ENCODE data around the gene MAB21L3. TPM values are rescaled to one million over a fixed set of nuclear protein-coding genes. Genes with fewer than 3 reads are reported as not detected.

MAB21L3 gene
- total and polyA plus RNA-seq, 2 of the 13 experiments (the other 11 are each of a cell fraction or from before 2014, with no cell fraction given): 0.55 to 4.1 TPM

DNA sequence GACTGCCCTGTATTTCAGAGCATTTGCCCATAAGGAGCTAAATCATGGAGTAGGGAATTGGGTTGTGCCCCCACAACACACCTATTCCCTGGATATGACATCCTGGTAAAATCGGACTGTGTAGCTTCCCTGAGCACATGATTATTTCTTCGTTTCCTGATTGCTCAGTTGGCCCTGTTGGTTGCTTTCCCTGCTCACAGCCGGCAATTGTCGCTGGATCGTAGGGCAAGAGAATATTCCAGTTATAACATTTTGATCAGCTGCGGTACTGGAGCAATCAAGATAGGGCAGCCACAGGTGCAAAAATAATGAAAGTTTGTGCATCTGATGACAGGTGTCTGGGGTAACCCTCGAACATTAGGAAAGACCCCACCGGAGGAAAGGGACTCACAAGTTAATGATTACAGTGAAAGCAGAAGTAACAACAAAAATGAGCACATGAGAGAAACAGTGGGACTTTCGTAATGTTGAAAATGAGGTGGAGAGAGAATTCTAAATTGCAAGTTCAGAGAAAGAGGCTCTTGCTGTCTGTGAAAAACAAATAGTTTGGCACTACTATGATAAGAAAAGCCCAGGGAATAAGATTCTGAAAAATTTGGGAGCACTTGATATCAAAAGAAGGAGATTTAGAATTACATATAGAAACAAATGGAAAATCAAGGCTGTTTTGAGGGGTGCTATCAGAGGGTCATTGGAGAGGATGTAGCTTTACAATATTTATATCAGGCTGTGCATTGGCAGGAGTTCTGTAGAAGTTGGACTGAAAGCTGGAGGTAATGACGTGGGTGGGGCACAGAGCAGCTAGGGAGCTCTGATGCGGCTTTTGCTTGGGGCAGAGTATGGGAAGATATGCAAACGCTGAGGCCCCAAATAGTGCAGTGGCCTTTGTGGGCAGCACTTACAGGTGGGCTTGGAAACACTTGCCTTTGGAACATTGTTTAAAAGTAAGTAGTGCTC lies at the start of gene MAB21L3 (continued):
- TF ChIP-seq TFAP4 (IDR thresholded peaks at IDR 0.05; ENCODE audit: borderline replicate concordance, low read depth): 0 out of 2 replicates have a peak, but pooled peaks have one; percentile 17
- no peak for TF ChIP-seq IRF1 (CRISPR knock-in tag; IDR thresholded peaks at IDR 0.05; ENCODE audit: low read depth)
- TF ChIP-seq ZNF552 (CRISPR knock-in tag; IDR thresholded peaks at IDR 0.05; ENCODE audit: borderline replicate concordance): no peak
- TF ChIP-seq POGK (CRISPR knock-in tag; conservative IDR thresholded peaks at IDR 0.05): no peak
- no peak for TF ChIP-seq ZNF460 (CRISPR knock-in tag; IDR thresholded peaks at IDR 0.05; ENCODE audit: borderline replicate concordance)
- no peak for TF ChIP-seq SIN3B (IDR thresholded peaks at IDR 0.05; ENCODE audit: low read length)
- TF ChIP-seq, protein P1, sequence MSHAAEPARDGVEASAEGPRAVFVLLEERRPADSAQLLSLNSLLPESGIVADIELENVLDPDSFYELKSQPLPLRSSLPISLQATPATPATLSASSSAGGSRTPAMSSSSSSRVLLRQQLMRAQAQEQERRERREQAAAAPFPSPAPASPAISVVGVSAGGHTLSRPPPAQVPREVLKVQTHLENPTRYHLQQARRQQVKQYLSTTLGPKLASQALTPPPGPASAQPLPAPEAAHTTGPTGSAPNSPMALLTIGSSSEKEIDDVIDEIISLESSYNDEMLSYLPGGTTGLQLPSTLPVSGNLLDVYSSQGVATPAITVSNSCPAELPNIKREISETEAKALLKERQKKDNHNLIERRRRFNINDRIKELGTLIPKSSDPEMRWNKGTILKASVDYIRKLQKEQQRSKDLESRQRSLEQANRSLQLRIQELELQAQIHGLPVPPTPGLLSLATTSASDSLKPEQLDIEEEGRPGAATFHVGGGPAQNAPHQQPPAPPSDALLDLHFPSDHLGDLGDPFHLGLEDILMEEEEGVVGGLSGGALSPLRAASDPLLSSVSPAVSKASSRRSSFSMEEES (CRISPR knock-in tag; IDR thresholded peaks at IDR 0.05): 0 out of 2 replicates have a peak, but pooled peaks have one; percentile 38
- TF ChIP-seq SSRP1 (CRISPR knock-in tag; IDR thresholded peaks at IDR 0.05): no peak
- TF ChIP-seq, protein P2, sequence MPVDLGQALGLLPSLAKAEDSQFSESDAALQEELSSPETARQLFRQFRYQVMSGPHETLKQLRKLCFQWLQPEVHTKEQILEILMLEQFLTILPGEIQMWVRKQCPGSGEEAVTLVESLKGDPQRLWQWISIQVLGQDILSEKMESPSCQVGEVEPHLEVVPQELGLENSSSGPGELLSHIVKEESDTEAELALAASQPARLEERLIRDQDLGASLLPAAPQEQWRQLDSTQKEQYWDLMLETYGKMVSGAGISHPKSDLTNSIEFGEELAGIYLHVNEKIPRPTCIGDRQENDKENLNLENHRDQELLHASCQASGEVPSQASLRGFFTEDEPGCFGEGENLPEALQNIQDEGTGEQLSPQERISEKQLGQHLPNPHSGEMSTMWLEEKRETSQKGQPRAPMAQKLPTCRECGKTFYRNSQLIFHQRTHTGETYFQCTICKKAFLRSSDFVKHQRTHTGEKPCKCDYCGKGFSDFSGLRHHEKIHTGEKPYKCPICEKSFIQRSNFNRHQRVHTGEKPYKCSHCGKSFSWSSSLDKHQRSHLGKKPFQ (CRISPR knock-in tag; IDR thresholded peaks at IDR 0.05; ENCODE audit: insufficient replicate concordance): no peak
- TF ChIP-seq SOX5 (CRISPR knock-in tag; IDR thresholded peaks at IDR 0.05; ENCODE audit: borderline replicate concordance): peak; percentile 37; the same call in 1 of the 2 replicates
- 0 out of 2 replicates have a peak, but pooled peaks have one; percentile 42 for TF ChIP-seq ZNF878 (CRISPR knock-in tag; IDR thresholded peaks at IDR 0.05)
- TF ChIP-seq ZNF124 (CRISPR knock-in tag; IDR thresholded peaks at IDR 0.05): no peak
- no peak for TF ChIP-seq ZIK1 (CRISPR knock-in tag; IDR thresholded peaks at IDR 0.05; ENCODE audit: borderline replicate concordance, low read depth)
- no peak for TF ChIP-seq RFXAP (CRISPR knock-in tag; IDR thresholded peaks at IDR 0.05; ENCODE audit: borderline replicate concordance)
- TF ChIP-seq ZNF691 (CRISPR knock-in tag; IDR thresholded peaks at IDR 0.05; ENCODE audit: borderline replicate concordance, low read depth): no peak
- no peak for TF ChIP-seq REXO4 (CRISPR knock-in tag; IDR thresholded peaks at IDR 0.05; ENCODE audit: borderline replicate concordance)
- TF ChIP-seq ZFP36L1 (CRISPR knock-in tag; IDR thresholded peaks at IDR 0.05): no peak
- TF ChIP-seq ZNF510 (CRISPR knock-in tag; IDR thresholded peaks at IDR 0.05; ENCODE audit: low read depth): no peak
